Chondrocyte (in vitro differentiated cells): ENCODE measurements around the gene TBPL1. TPM values are rescaled to one million over a fixed set of nuclear protein-coding genes. Genes with fewer than 3 reads are reported as not detected.

Source experiments
- DNase-seq: peaks from one replicate; pipeline ENCODE4 v3.0.0; 2021; ENCODE audit warnings: mixed read lengths, low spot score
- H3K27ac Mint-ChIP-seq: one replicate; pipeline ENCODE4 v1.8.0; 2021; ENCODE audit warnings: mild to moderate bottlenecking, moderate library complexity, mixed read lengths; ENCODE audit not compliant: unreplicated experiment
- H3K27me3 Mint-ChIP-seq: 2 replicates; pipeline ENCODE4 v1.8.0; 2021; ENCODE audit warnings: low read depth, mixed read lengths
- H3K36me3 Mint-ChIP-seq: 2 replicates; pipeline ENCODE4 v1.8.0; 2021; ENCODE audit warnings: low read depth, mixed read lengths
- H3K4me1 Mint-ChIP-seq: 2 replicates; pipeline ENCODE4 v1.8.0; 2021; ENCODE audit warnings: low read depth, mild to moderate bottlenecking, mixed read lengths
- H3K4me3 Mint-ChIP-seq: one replicate; pipeline ENCODE4 v1.8.0; 2021; ENCODE audit warnings: mild to moderate bottlenecking, moderate library complexity, mixed read lengths; ENCODE audit not compliant: unreplicated experiment
- H3K9me3 Mint-ChIP-seq: 2 replicates; pipeline ENCODE4 v1.8.0; 2021; ENCODE audit warnings: low read depth, mixed read lengths
- CTCF ChIP-seq: fragments of 200-600 bp; sonication (generic); IDR thresholded peaks from 2 replicates; pipeline ENCODE4 v1.5.0; 2021; ENCODE audit warnings: antibody characterized with exemption, mild to moderate bottlenecking, moderate library complexity
- total RNA-seq: library from RNA; stranded (reverse); gene quantifications from 3 replicates; pipeline ENCODE4 v1.2.1, GENCODE V29; 2021

Gene TBPL1
- total RNA-seq, 1 donor from 2014 or later = 28.5 TPM

DNA sequence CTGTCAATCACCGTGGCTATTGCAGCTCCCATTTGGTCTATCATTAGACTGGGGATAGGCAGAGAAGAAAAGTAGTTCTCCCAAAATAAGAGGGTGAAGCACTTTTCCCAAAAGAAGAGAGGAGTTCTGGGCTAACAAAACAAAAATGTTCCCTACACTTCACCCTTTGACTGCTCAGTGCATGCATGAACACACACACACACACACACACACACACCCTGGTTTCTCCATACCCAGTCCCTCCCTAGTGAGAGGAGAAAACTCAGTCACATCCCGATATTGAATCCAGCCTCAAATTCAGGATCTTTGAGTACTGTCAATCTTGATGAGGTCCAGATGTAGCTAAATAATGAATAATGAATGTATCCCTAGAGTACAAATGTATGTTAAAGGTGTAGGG is 4.6 kb upstream of the TBPL1 start:
- Mint-ChIP-seq H3K9me3 (no peaks in the 10 kb centered on the region), H3K27ac (no peak overlapping the region), H3K4me3 (no peak overlapping the region), H3K4me1 (peaks cover 10% of the 10 kb centered on the region), H3K27me3 (no peaks in the 10 kb centered on the region), H3K36me3 (no peaks in the 10 kb centered on the region)
- DNase-seq = no peak
- no peak for TF ChIP-seq CTCF

DNA sequence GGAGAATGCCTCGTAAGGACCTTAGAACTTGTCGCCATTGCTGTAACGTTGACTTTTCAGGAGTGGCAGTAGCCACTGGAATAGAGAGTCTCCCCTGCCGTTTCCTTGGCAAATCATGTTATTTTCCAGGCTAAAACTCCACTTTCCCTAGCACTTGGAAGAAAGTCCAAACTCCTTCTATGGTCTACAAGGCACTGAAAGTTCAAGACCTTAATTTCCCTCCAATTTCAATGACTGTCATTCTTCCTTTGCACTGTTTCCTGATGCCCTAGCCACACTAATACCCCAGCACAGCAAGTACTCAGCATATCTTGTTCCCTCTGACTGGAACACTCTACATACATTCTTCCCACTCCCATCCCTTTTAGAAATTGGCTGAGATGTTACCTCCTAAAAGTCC is 1.8 kb upstream of the TBPL1 start:
- no peak for DNase-seq
- H3K4me3 Mint-ChIP-seq = peak overlapping the region; percentile 99
- no peak for TF ChIP-seq CTCF
- no peaks in the 10 kb centered on the region for H3K9me3 Mint-ChIP-seq
- H3K27me3 Mint-ChIP-seq = no peaks in the 10 kb centered on the region
- H3K4me1 Mint-ChIP-seq = peaks cover 28% of the 10 kb centered on the region
- H3K36me3 Mint-ChIP-seq = no peaks in the 10 kb centered on the region
- H3K27ac Mint-ChIP-seq = peak overlapping the region; percentile 97

GRCh38 chr6:133951881-133952814 is 876 bp upstream of the TBPL1 start:
- peak; percentile 76 for TF ChIP-seq CTCF
- no peak for DNase-seq
- no peaks in the 10 kb centered on the region for H3K9me3 Mint-ChIP-seq
- H3K4me1 Mint-ChIP-seq = peaks cover 33% of the 10 kb centered on the region
- no peaks in the 10 kb centered on the region for H3K27me3 Mint-ChIP-seq
- H3K27ac Mint-ChIP-seq = peak overlapping the region; percentile 97
- peak overlapping the region; percentile 99 for H3K4me3 Mint-ChIP-seq
- no peaks in the 10 kb centered on the region for H3K36me3 Mint-ChIP-seq

DNA sequence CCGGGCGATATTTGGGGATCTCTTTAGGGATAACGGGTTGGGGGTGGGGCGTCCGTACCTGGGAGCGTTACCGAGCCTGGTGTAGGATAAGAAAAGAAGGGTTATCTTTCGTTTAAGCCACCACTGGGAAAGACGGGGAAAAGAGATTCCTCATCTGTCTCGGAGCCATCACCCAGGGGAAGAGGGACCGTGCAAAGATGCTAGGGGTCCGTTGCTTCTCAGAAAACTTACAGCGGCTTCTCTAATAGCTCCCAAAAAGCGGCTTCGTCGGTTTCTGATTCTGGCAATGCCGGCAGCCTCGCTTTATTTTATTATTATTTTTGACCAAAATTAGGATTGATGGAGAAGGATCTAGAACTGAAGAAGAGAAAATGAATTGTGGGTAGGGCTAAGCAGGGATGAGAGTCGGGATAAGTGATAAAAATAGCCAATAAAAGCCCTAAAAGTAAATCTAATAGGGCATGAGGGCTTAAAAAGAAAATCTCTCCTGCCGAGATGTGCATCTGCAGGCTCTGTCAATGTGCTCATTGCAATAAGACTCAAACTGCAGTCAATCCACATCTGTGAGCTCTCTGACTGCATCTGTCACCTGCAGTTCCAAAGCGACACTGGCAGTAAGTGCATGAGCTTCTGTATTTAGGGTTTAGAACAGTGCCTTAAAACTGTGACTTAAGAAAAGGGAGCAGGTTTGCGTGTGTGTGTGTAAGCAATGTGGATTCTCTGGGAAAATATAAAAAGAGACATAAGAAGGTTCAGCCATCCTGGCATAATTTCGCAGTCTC is 801 bp downstream of the TBPL1 start:
- peak overlapping the region; percentile 92 for H3K27ac Mint-ChIP-seq
- no peak for TF ChIP-seq CTCF
- no peak for DNase-seq
- peak overlapping the region; percentile 99 for H3K4me3 Mint-ChIP-seq
- H3K4me1 Mint-ChIP-seq = peaks cover 42% of the 10 kb centered on the region
- H3K27me3 Mint-ChIP-seq = no peaks in the 10 kb centered on the region
- H3K9me3 Mint-ChIP-seq = no peaks in the 10 kb centered on the region
- H3K36me3 Mint-ChIP-seq = no peaks in the 10 kb centered on the region
